ENCODE data around the gene OGDHL.

Gene OGDHL

DNA sequence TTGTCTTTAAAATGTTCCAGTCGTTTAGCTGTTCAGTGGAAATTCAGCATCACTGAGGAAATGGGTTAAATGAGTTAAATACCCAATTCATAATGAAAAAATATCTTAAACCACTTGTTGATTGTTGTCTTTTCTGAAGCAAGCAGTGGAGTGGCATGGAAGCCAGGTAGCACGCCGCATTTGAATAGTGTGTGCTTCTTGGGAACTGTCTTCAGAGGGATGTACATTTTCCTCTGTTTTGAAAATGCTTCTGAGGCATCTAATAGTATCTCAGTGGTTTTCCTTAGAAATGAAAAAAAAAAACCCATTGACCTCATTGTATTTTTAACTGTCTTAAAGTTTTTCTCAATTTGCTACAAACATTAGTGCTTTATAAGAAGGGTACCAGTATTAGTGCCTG is 54.5 kb downstream of the OGDHL start:
- TF ChIP-seq, protein P1, sequence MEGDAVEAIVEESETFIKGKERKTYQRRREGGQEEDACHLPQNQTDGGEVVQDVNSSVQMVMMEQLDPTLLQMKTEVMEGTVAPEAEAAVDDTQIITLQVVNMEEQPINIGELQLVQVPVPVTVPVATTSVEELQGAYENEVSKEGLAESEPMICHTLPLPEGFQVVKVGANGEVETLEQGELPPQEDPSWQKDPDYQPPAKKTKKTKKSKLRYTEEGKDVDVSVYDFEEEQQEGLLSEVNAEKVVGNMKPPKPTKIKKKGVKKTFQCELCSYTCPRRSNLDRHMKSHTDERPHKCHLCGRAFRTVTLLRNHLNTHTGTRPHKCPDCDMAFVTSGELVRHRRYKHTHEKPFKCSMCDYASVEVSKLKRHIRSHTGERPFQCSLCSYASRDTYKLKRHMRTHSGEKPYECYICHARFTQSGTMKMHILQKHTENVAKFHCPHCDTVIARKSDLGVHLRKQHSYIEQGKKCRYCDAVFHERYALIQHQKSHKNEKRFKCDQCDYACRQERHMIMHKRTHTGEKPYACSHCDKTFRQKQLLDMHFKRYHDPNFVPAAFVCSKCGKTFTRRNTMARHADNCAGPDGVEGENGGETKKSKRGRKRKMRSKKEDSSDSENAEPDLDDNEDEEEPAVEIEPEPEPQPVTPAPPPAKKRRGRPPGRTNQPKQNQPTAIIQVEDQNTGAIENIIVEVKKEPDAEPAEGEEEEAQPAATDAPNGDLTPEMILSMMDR (IDR thresholded peaks at IDR 0.05): no peak
- Histone ChIP-seq H3K9me3 (no peaks in the 10 kb centered on the region), H3K27ac (no peak overlapping the region), H3K4me1 (no peaks in the 10 kb centered on the region), H3K4me3 (no peak overlapping the region), H3K27me3 (no peaks in the 10 kb centered on the region), H3K36me3 (no peaks in the 10 kb centered on the region)
- DNase-seq: no peak
- intact Hi-C loops (cut with DNase I; ENCODE audit: low total_unique reads): no loop called here

DNA sequence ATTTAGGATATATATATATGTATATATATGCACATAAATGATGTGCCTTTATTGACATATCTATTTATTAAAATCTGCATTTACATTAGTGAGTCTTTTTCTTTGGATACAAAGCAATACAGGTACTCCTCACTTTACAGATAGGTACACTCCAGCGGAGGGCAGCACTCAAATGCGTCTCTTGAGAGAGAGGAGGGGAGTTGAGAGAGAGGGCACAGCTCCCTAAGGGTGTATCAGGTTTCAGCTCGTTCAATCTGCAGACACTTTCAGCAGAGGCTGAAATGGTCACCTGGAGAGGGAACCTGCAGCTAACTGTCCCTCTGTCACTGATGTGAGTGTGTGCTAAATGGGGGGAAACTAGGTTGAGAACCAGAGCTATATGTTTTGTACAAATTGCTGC is 61.1 kb downstream of the OGDHL start:
- H3K4me3 ChIP-seq: no peak overlapping the region
- no peaks in the 10 kb centered on the region for H3K4me1 ChIP-seq
- TF ChIP-seq, protein P1 (IDR thresholded peaks at IDR 0.05): no peak
- no peaks in the 10 kb centered on the region for H3K9me3 ChIP-seq
- no peaks in the 10 kb centered on the region for H3K36me3 ChIP-seq
- intact Hi-C loops (cut with DNase I; ENCODE audit: low total_unique reads): no loop called here
- no peak for DNase-seq
- H3K27ac ChIP-seq: no peak overlapping the region
- H3K27me3 ChIP-seq: no peaks in the 10 kb centered on the region

DNA sequence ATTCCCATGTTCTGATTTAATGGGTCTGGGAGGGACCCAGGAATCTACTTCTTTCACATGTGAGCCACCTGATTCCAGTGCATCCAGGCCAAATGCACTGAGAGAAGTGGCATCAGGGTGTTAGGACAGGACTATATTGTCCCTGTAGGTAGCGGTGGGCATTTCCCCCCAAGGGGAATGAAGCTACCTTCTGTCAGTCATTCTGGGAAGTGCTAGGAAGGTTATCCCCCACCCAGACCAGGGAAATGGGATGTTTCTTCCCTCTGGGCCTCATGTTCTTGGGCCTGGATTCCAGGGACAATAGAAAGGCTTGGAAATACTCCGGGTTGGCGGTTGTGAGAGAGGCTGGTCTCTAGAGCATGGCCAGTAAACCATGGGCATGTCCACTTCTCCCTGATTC is 61.9 kb downstream of the OGDHL start:
- TF ChIP-seq, protein P1 (IDR thresholded peaks at IDR 0.05): no peak
- H3K4me3 ChIP-seq: no peak overlapping the region
- intact Hi-C loops (cut with DNase I; ENCODE audit: low total_unique reads): no loop called here
- H3K27ac ChIP-seq: no peak overlapping the region
- no peaks in the 10 kb centered on the region for H3K9me3 ChIP-seq
- no peaks in the 10 kb centered on the region for H3K4me1 ChIP-seq
- no peaks in the 10 kb centered on the region for H3K36me3 ChIP-seq
- no peaks in the 10 kb centered on the region for H3K27me3 ChIP-seq
- no peak for DNase-seq

DNA sequence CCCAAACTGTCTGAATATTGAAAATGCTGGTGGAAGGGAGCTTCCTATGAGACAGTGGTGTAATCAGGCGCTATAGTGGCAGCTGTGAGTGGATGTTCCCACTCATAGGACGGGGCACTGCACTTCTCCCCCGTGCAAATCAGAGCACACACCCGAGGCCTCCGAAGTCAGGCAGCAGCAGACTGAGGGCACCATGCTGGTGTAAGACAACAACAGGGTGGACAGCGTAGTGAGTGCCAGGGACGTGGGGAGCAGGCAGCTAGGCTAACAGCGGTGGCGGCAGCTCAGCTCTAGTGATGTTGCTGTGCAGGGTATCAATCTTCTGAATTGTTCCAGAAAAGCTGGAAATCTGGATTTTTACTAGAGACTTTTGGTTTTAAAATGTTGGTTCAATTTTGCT is 63.4 kb downstream of the OGDHL start:
- Histone ChIP-seq H3K27ac (no peak overlapping the region), H3K4me1 (no peaks in the 10 kb centered on the region), H3K36me3 (no peaks in the 10 kb centered on the region), H3K9me3 (no peaks in the 10 kb centered on the region), H3K4me3 (no peak overlapping the region), H3K27me3 (no peaks in the 10 kb centered on the region)
- TF ChIP-seq, protein P1 (IDR thresholded peaks at IDR 0.05): no peak
- no peak for DNase-seq
- intact Hi-C loops (cut with DNase I; ENCODE audit: low total_unique reads): no loop called here

DNA sequence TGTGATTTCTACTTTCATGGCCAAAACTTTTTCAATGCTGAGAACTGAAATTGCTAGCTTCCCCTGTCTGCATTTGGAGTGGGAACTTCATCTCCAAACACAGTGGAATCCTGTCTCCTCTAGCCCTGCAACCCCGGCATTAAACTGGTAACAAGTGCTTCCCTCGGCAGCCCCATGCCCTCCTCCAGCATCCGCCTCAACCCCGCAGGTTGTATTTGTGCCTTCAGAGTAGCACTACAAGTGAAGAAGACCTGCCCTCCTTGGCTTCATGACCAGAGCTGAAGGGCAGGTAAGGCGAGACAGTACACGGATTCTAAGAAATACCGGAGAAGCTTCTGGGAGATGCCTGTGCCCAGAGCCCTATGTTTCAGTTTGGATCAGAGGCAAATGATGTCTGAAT is 65.8 kb downstream of the OGDHL start:
- Histone ChIP-seq H3K36me3 (no peaks in the 10 kb centered on the region), H3K27ac (no peak overlapping the region), H3K9me3 (no peaks in the 10 kb centered on the region), H3K4me1 (no peaks in the 10 kb centered on the region), H3K27me3 (peaks cover 0 to 7% of the 10 kb centered on the region in 2 donors), H3K4me3 (no peak overlapping the region)
- no peak for DNase-seq
- TF ChIP-seq, protein P1 (IDR thresholded peaks at IDR 0.05): no peak
- intact Hi-C loops (cut with DNase I; ENCODE audit: low total_unique reads): no loop called here

DNA sequence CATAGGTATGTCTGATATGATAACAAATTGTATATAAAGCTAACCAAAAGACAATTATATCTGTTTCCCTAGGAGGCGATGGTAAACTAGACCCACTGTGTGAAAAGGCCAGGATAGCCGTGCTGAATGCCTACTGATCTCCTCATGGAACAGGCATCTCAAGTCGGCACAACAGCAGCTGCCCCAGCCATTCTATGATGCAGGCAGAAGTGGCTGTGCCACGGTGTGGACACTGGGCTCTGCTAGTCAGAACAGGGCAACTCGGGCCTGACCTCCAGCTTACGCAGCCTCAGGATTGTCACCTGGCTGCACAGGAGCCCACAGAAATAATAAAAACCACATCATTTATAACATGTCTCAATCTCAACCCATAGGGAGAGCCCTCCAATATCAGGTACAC is 67.7 kb downstream of the OGDHL start:
- peaks cover 0 to 13% of the 10 kb centered on the region in 2 donors for H3K27me3 ChIP-seq
- intact Hi-C loops (cut with DNase I; ENCODE audit: low total_unique reads): no loop called here
- DNase-seq: no peak
- H3K27ac ChIP-seq: no peak overlapping the region
- H3K36me3 ChIP-seq: no peaks in the 10 kb centered on the region
- H3K4me3 ChIP-seq: no peak overlapping the region
- H3K9me3 ChIP-seq: no peaks in the 10 kb centered on the region
- no peaks in the 10 kb centered on the region for H3K4me1 ChIP-seq
- TF ChIP-seq, protein P1 (IDR thresholded peaks at IDR 0.05): no peak
